Lower lobe of right lung (tissue), 2 donors: Measurements from ENCODE around the gene MRGPRG. TPM values are rescaled to one million over a fixed set of nuclear protein-coding genes. Genes with fewer than 3 reads are reported as not detected.

Source experiments
- ATAC-seq, 2 donors: fragments of 200-7000 bp; cut with Tn5 transposase; one replicate each; pipeline ENCODE4 v1.9.1; 2020 to 2022; ENCODE audit warnings: mild to moderate bottlenecking in 2 of 2, moderate library complexity in 2 of 2
- DNase-seq: peaks from one replicate; pipeline ENCODE4 v3.0.0-alpha.2; 2020
- H3K27ac ChIP-seq: fragments of 200-600 bp; one replicate; pipeline ENCODE4 v1.8.0; 2022
- H3K27me3 ChIP-seq: fragments of 200-600 bp; one replicate; pipeline ENCODE4 v1.8.0; 2022; ENCODE audit warnings: low read depth
- H3K36me3 ChIP-seq: fragments of 200-600 bp; one replicate; pipeline ENCODE4 v1.8.0; 2022; ENCODE audit warnings: mild to moderate bottlenecking
- H3K4me1 ChIP-seq: fragments of 200-600 bp; one replicate; pipeline ENCODE4 v1.8.0; 2022
- H3K4me3 ChIP-seq: fragments of 200-600 bp; one replicate; pipeline ENCODE4 v1.8.0; 2022; ENCODE audit warnings: mild to moderate bottlenecking
- H3K9me3 ChIP-seq: fragments of 200-600 bp; one replicate; pipeline ENCODE4 v1.8.0; 2022
- intact Hi-C: fragments of 100-400 bp; cut with DNase I; formaldehyde crosslinking; loops from one replicate; pipeline ENCODE4 v1.11.0; 2022
- total RNA-seq: library from RNA; stranded (reverse); fragmentation: NEBNext Ultra II Directional; extraction: Animal tissue kit (Norgen Biotek cat#: 25700); gene quantifications from one replicate; pipeline ENCODE4 v1.2.1, GENCODE V29; 2021
- TF ChIP-seq, protein P1 (sequence below): fragments of 200-600 bp; IDR thresholded peaks from one replicate; pipeline ENCODE4 v1.8.0; 2022; ENCODE audit warnings: antibody characterized with exemption, mild to moderate bottlenecking
- donor health status: DM: no; HTN: yes; CAD: no; lungs with severe emphysema.

Gene MRGPRG
- total RNA-seq, 1 donor from 2014 or later: not detected

GRCh38 chr11:3220101-3220500, 1.5 kb upstream of the MRGPRG start:
- TF ChIP-seq, protein P1, sequence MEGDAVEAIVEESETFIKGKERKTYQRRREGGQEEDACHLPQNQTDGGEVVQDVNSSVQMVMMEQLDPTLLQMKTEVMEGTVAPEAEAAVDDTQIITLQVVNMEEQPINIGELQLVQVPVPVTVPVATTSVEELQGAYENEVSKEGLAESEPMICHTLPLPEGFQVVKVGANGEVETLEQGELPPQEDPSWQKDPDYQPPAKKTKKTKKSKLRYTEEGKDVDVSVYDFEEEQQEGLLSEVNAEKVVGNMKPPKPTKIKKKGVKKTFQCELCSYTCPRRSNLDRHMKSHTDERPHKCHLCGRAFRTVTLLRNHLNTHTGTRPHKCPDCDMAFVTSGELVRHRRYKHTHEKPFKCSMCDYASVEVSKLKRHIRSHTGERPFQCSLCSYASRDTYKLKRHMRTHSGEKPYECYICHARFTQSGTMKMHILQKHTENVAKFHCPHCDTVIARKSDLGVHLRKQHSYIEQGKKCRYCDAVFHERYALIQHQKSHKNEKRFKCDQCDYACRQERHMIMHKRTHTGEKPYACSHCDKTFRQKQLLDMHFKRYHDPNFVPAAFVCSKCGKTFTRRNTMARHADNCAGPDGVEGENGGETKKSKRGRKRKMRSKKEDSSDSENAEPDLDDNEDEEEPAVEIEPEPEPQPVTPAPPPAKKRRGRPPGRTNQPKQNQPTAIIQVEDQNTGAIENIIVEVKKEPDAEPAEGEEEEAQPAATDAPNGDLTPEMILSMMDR: no peak
- no peak for ATAC-seq
- Histone ChIP-seq H3K27me3 (peaks cover 50% of the 10 kb centered on the region), H3K27ac (no peak overlapping the region), H3K4me1 (peaks cover 10% of the 10 kb centered on the region), H3K9me3 (no peaks in the 10 kb centered on the region), H3K4me3 (no peak overlapping the region), H3K36me3 (no peaks in the 10 kb centered on the region)
- no peak for DNase-seq
- intact Hi-C loops: no loop called here

- Histone ChIP-seq H3K4me3 (no peak overlapping the region), H3K36me3 (no peaks in the 10 kb centered on the region), H3K4me1 (peaks cover 10% of the 10 kb centered on the region), H3K27me3 (peaks cover 50% of the 10 kb centered on the region), H3K27ac (no peak overlapping the region), H3K9me3 (no peaks in the 10 kb centered on the region)
- ATAC-seq (no peak), DNase-seq (peak; percentile 40)
- intact Hi-C loops: no loop called here
- TF ChIP-seq, protein P1: no peak
These were observed 774 bp upstream of the MRGPRG start for GRCh38 chr11:3219281-3219892.

- H3K4me1 ChIP-seq: peaks cover 10% of the 10 kb centered on the region
- intact Hi-C loops: no loop called here
- TF ChIP-seq, protein P1: no peak
- ATAC-seq (no peak), DNase-seq (peak; percentile 49)
- H3K36me3 ChIP-seq: no peaks in the 10 kb centered on the region
- H3K27ac ChIP-seq: no peak overlapping the region
- H3K4me3 ChIP-seq: no peak overlapping the region
- peaks cover 40% of the 10 kb centered on the region for H3K27me3 ChIP-seq
- no peaks in the 10 kb centered on the region for H3K9me3 ChIP-seq
These were observed 663 bp downstream of the MRGPRG start for GRCh38 chr11:3217818-3218482.

DNA sequence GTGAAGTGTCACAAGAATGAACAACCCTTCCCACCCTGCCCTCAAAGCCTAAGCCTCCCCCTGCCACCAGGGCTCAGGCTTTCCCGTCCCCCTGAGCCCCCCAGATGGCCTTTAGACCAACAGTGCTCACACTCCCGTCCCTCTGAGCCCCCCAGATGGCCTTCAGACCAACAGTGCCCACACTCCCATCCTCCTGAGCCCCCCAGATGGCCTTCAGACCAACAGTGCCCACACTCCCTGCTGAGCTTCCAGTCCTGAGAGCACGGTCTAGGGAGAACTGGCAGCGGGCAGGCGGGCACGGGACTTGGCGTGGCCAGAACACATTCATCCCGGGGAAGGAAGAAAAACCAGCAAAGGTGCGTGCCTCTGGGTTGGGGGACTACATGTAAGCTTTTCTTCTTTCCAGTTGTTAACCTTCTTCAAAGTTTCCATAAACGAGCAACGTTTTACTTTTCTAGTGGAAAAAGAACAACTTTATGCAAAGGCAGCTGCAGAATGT, 2.5 kb downstream of the MRGPRG start:
- ATAC-seq (no peak), DNase-seq (no peak)
- H3K4me1 ChIP-seq: peaks cover 8% of the 10 kb centered on the region
- intact Hi-C loops: no loop called here
- TF ChIP-seq, protein P1: no peak
- H3K4me3 ChIP-seq: no peak overlapping the region
- H3K36me3 ChIP-seq: no peaks in the 10 kb centered on the region
- peaks cover 23% of the 10 kb centered on the region for H3K27me3 ChIP-seq
- H3K9me3 ChIP-seq: peaks cover 6% of the 10 kb centered on the region
- H3K27ac ChIP-seq: no peak overlapping the region

- ATAC-seq (no peak), DNase-seq (no peak)
- Histone ChIP-seq H3K4me1 (peaks cover 5% of the 10 kb centered on the region), H3K4me3 (no peak overlapping the region), H3K36me3 (no peaks in the 10 kb centered on the region), H3K27me3 (peaks cover 17% of the 10 kb centered on the region), H3K9me3 (peaks cover 7% of the 10 kb centered on the region), H3K27ac (no peak overlapping the region)
- intact Hi-C loops: no loop called here
- TF ChIP-seq, protein P1: no peak
These were observed 3.1 kb downstream of the MRGPRG start for GRCh38 chr11:3215346-3216026.
